HUES64 (cell line): ENCODE measurements around the gene MTA1.

Experiments used
- H3K27ac ChIP-seq: 2 replicates; pipeline ENCODE4 v1.7.0; 2013; ENCODE audit warnings: low read depth, low read length, inconsistent platforms
- H3K27me3 ChIP-seq: 2 replicates; pipeline ENCODE4 v1.6.1; 2013; ENCODE audit warnings: mild to moderate bottlenecking, low read length; ENCODE audit not compliant: insufficient read depth
- H3K36me3 ChIP-seq: 2 replicates; pipeline ENCODE4 v1.6.1; 2013; ENCODE audit warnings: mild to moderate bottlenecking, low read length; ENCODE audit not compliant: insufficient read depth
- H3K4me1 ChIP-seq: 2 replicates; pipeline ENCODE4 v1.6.1; 2013; ENCODE audit warnings: mild to moderate bottlenecking, low read length, moderate library complexity; ENCODE audit not compliant: insufficient read depth
- H3K4me3 ChIP-seq: 2 replicates; pipeline ENCODE4 v1.5.1; 2013; ENCODE audit warnings: mild to moderate bottlenecking, low read length, moderate library complexity
- H3K9ac ChIP-seq: 2 replicates; pipeline ENCODE4 v1.6.1; 2013; ENCODE audit warnings: mild to moderate bottlenecking, low read depth, low read length
- H3K9me3 ChIP-seq: 2 replicates; pipeline ENCODE4 v1.6.1; 2013; ENCODE audit warnings: low read depth, low read length; ENCODE audit not compliant: insufficient read depth
- WGBS: fragments of 150-250, 120-280 bp; methylation state at CpG from one replicate; pipeline ENCODE4 v1.1.7; 2013; ENCODE audit warnings: missing lambda C conversion rate; 5-methylcytosine and 5-hydroxymethylcytosine counted together

MTA1 gene

DNA sequence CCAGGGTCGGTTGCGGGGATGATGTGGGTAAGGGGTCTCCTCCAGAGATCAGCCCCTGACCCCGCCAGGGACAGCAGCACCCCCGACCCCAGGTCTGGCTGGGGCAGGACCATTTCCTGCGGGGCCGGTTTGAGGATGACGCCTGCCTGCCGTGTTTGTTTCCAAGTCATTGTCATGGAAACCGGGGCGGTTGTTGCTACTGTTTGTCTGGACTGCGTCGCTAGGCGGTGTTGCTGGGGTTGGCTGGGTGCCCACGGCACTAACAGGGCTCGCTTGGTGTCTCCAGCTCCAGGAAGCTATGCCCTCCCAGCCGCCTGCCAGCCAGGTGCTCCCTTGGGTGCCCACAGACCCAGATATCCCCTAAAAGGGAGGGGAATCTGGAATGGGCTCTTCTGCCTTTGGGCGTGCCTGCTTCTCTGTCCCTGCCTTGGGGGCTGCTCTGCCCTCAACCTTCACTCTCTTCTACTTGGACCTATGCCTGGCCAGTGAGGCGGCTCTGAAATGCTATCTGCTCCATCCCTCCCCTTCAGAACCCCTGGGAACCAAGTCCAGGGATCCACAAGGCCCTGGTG lies 62.3 kb downstream of the MTA1 start:
- H3K9ac ChIP-seq, result peak overlapping the region; percentile 55
- peaks cover 9% of the 10 kb centered on the region for H3K4me1 ChIP-seq
- no peaks in the 10 kb centered on the region for H3K36me3 ChIP-seq
- 7% methylated on average over 18 of the region's 18 CpGs for whole genome bisulfite sequencing
- H3K4me3 ChIP-seq, result no peak overlapping the region
- peaks cover 97% of the 10 kb centered on the region for H3K27me3 ChIP-seq
- no peaks in the 10 kb centered on the region for H3K9me3 ChIP-seq
- H3K27ac ChIP-seq, result no peak overlapping the region

DNA sequence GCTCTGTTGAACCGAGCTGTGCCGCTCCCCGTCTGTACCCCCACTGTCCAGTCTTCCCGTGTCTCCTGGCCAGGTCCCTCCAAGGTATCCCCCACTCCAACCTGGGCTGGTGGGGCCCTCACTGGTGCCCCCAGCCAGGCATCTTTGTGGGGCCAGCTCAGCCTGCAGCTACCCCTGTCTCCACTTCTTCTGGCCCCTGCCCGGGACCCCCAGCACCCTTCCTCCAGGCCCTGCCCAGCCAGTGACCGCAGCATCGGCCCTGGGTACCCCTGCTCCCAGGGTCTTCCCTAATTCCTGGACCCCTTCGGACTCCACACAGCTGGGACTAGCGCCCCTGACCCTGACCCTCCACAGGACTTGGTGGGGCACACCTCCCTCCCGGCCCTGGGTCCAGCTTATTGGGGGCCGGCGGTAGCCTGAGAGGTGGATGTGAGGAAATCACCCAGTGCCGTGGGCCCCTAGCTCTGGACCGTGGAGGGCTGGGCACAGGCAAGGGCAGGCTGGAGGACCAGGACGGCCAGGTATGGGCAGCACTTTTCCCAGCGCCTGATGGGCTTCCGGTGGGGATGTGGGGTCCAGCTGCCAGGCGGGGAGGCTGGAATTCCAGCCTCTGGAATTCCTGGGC lies 63.0 kb downstream of the MTA1 start:
- 91% methylated on average over 18 of the region's 18 CpGs for WGBS
- no peaks in the 10 kb centered on the region for H3K9me3 ChIP-seq
- H3K36me3 ChIP-seq, result no peaks in the 10 kb centered on the region
- H3K9ac ChIP-seq, result peak overlapping the region; percentile 55
- no peak overlapping the region for H3K4me3 ChIP-seq
- H3K27me3 ChIP-seq, result peaks cover 97% of the 10 kb centered on the region
- peaks cover 9% of the 10 kb centered on the region for H3K4me1 ChIP-seq
- H3K27ac ChIP-seq, result no peak overlapping the region

DNA sequence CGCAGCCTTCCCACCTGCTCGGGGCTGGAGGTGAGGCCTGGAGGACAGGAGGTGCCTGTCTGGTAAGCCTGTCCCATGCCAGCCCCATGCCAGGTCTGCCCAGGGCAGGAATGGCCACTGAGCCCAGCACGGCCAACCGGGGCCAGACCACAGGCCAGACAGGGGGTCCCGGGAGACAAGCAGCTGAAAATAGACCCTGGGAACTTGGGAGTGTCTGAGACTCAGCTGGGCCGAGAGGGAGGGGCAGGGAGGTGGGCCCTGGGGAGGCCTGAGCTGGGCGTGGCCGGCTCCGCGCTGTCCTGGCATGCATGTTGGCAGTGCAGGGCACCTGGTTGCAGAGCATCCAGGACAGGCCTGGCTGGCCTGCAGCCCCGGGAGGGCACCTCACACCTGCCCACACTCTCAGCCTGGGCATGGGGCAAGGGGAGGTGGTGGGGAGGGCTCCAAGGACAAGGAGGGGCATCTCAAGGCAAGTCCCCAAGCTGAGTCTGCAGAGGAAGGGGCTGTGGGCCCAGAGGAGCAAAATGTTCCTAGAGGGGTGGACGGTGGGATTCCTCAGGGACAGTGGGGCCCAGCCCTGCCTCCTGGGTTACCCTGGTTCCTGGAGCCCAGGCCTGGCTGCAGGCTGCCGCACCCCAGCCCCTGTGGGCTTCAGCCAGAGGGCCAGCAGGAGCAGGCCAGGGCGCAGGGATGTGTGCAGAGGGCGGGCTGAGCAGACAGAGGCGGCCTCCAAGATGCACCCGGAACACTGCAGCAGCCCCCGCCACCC lies 63.9 kb downstream of the MTA1 start:
- Histone ChIP-seq H3K36me3 (no peaks in the 10 kb centered on the region), H3K27ac (no peak overlapping the region), H3K27me3 (peaks cover 97% of the 10 kb centered on the region), H3K4me3 (no peak overlapping the region), H3K9ac (no peak overlapping the region), H3K4me1 (peaks cover 9% of the 10 kb centered on the region), H3K9me3 (no peaks in the 10 kb centered on the region)
- 84% methylated on average over 18 of the region's 18 CpGs for WGBS

DNA sequence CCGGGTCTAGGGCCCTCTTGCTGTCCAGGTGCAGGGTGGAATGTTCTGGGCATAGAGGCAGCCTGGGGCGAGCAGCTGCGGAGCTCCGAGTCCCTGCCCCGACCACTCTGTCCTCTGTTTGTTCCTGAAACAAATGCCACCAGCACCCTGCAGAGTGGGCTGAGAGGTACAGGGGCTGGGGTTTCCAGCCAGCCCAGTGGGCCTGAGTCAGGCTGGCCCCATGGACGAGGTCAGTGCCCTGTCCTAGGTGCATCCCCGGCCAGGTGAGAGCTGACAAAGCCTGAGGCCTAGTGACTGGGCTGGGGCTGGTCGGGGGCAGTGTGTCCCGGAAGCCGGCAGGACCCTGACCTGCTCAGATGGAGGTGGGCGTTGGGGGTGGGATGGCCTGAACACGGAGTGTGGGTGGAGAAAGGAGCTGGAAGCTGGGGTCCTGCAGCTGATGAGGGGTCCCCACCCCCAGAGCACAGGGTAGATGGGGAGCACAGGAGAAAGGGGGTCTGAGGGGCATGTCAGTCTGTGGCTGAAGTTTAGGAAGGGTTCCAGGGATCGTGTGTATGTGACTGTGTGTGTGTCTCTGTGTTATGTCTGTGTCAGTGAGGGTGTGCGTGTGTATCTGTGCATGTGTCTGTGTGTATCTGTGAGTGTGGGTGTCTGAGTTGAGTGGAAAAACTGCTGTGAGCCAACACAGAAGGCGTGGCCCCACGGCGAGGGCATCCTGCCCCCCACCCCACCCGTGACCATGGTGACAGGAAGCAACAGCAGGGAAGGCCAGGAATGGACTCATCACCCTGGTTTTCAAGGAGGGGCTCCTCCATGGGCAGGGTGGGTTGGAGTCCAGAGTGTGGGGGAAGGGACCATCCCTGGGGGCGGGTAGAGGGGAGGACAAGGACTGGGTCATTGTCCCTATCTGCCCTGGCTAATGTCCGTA lies 64.7 kb downstream of the MTA1 start:
- Histone ChIP-seq H3K9me3 (no peaks in the 10 kb centered on the region), H3K4me1 (peaks cover 12% of the 10 kb centered on the region), H3K36me3 (no peaks in the 10 kb centered on the region), H3K9ac (no peak overlapping the region), H3K4me3 (no peak overlapping the region), H3K27me3 (peaks cover 97% of the 10 kb centered on the region), H3K27ac (no peak overlapping the region)
- 85% methylated on average over 20 of the region's 20 CpGs for WGBS

DNA sequence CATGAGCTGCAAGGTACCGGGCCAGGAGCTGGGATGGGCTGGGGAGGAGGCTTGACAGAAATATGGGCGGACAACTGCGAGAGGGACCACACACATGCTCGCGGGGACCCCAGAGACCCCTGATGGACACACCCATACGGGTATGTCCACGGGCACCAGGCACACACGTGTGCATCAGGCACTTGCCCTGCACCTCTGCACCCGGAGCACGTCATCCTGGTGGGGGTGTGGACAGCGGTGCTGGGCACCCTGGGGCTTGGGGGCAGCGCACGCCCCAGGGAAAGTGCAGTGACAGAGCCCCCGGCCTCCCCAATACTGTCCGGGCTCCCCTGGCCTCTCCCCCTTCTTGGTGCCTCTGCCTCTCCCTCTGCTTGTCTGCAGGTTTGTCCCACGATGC lies 65.4 kb downstream of the MTA1 start:
- WGBS, result 88% methylated on average over 16 of the region's 16 CpGs
- H3K9me3 ChIP-seq, result no peaks in the 10 kb centered on the region
- H3K4me3 ChIP-seq, result no peak overlapping the region
- H3K27me3 ChIP-seq, result peaks cover 92% of the 10 kb centered on the region
- H3K9ac ChIP-seq, result no peak overlapping the region
- H3K4me1 ChIP-seq, result peaks cover 15% of the 10 kb centered on the region
- no peaks in the 10 kb centered on the region for H3K36me3 ChIP-seq
- H3K27ac ChIP-seq, result no peak overlapping the region

DNA sequence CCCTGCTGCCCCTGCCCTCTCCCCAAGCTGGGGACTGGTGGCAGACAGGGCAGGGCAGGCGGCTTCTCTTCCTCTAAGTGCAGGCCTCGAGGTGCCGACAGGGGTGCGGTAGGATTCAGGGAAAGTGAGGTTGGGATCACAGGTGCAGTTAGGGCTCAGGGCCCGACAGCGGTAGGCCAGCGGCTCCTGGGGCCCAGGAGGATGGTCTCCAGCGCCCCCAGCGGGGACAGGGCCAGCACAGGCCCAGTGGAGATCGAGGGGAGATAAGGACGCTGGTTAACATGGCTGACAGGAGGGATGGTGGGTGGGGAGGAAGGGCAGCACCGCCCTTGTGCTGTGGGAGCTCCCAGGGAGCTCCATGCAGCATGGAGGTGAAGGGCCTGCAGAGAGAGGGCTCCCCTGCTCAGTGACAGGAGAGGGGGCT lies 66.1 kb downstream of the MTA1 start:
- H3K4me1 ChIP-seq, result peaks cover 15% of the 10 kb centered on the region
- H3K9me3 ChIP-seq, result no peaks in the 10 kb centered on the region
- peaks cover 85% of the 10 kb centered on the region for H3K27me3 ChIP-seq
- 13% methylated on average over 12 of the region's 12 CpGs for WGBS
- no peak overlapping the region for H3K27ac ChIP-seq
- peak overlapping the region; percentile 1; the same call in 1 of the 2 replicates for H3K4me3 ChIP-seq
- H3K36me3 ChIP-seq, result no peaks in the 10 kb centered on the region
- H3K9ac ChIP-seq, result no peak overlapping the region

DNA sequence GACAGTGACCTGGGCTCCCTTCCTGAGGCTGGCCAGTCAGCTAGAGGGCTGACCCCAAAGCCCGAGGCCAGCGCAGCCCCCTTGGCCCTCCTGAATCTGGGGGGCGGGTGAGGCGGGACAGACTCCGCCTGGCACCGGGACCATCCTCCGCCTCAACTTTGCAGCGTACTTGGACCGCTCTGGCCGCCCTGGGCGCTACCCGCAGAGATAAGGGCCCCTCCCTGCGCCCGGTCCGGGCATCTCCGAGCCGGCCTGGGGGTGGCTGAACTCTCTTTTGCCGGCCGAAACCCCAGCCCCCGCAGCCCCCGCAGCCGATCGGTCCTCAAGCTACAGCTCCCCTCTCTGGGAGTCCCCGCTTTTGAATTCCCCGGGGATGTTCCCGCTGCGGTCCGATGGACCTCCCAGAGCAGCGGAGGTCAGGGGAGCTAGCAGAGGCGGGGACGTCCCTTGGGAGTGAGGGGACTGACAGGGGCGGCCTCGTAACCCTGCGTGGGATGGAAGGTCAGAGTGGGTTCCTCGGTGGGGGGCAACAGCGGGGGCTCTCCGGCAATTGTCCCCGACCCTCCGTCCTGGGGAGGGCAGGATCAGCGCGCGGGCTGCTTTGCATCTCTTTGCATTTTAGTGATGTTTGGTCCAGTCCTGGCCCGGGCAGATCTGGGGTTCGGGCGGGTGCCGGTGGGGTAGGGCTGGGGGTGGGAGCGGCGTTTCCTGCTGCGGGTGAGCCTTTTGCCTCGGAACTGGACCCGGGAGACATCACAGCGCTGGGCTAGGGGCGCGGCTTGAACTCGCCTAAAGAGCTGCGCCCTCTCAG lies 66.7 kb downstream of the MTA1 start, which contains the start of gene CRIP1:
CRIP1 (plus strand) TSS at position 724 of the 811 bp plus-strand sequence. CDS start 374 bp downstream, outside the sequence.
- 5% methylated on average over 56 of the region's 56 CpGs for WGBS

DNA sequence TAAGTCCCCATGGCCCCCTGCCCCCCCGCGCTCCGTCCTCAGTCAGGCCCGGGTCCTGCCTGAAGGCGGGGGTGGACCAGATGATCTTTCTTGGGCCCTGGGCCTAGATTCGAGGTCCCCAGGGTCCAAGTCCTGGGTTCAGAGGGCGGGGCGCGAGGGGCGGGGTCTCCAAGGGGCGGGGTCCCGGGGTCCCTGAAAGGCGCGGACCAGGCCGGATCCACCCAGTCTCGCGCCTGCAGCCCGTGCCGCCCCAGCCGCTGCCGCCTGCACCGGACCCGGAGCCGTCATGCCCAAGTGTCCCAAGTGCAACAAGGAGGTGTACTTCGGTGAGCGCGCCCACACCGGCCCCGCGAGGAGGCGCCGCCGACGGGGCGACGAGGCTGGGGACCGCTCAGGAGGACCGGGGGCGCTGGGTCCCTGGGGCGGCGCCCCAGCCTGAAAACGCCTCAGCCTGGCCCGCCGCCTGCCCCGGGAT lies 67.4 kb downstream of the MTA1 start:
- Histone ChIP-seq H3K4me1 (peaks cover 9% of the 10 kb centered on the region), H3K27me3 (peaks cover 74% of the 10 kb centered on the region), H3K4me3 (peak overlapping the region; percentile 47), H3K36me3 (no peaks in the 10 kb centered on the region), H3K9me3 (no peaks in the 10 kb centered on the region), H3K9ac (peak overlapping the region; percentile 20; the same call in 1 of the 2 replicates), H3K27ac (no peak overlapping the region)
- WGBS, result 3% methylated on average over 45 of the region's 45 CpGs

More for the DNA sequence above, 66.7 kb downstream of the MTA1 start, which contains the start of gene CRIP1:
- Histone ChIP-seq H3K27ac (no peak within 1 kb of the TSS), H3K36me3 (no peaks in the 10 kb centered on the region), H3K9ac (peak within 1 kb of the TSS; percentile 20; the same call in 1 of the 2 replicates), H3K4me1 (peaks cover 10% of the 10 kb centered on the region), H3K9me3 (no peaks in the 10 kb centered on the region), H3K4me3 (peak within 1 kb of the TSS; percentile 47), H3K27me3 (peaks cover 79% of the 10 kb centered on the region)

DNA sequence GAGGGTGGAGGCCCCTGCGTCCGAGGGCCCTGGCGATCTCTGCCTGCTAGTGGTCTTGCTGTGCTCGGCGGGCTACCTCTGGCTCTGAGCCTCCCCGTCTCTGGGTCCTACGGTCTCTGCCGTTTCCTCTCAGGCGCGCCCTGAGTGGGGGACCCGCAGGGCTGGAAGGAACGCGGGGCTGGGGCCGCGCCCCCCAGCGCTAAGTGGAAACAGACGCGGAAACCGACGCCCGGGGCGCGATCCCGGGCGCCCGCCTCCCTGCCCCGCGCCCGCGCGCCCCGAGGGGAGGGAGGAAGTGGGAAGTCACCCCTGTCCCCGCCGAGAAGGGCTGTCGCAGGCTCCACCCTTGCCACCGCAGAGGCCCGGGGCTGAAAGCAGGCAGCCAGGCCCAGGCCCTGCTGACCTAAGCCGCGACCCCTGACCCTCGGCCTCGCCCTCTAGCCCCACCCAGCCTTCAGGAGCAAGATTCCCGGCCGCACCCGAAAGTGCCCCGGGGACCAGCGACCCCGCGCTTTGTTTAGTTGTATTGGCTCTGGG lies 67.9 kb downstream of the MTA1 start:
- Histone ChIP-seq H3K9me3 (no peaks in the 10 kb centered on the region), H3K4me1 (peaks cover 5% of the 10 kb centered on the region; the same call in 1 of the 2 replicates), H3K4me3 (peak overlapping the region; percentile 47), H3K36me3 (no peaks in the 10 kb centered on the region), H3K27me3 (peaks cover 69% of the 10 kb centered on the region), H3K27ac (no peak overlapping the region), H3K9ac (peak overlapping the region; percentile 20; the same call in 1 of the 2 replicates)
- 11% methylated on average over 48 of the region's 48 CpGs for WGBS
